Tibial nerve (tissue), 4 donors: Measurements from ENCODE around the gene AUTS2. TPM values are rescaled to one million over a fixed set of nuclear protein-coding genes. Genes with fewer than 3 reads are reported as not detected.

Source experiments
- DNase-seq, 2 donors: peaks; one replicate each; pipeline ENCODE4 v3.0.0-alpha.2; 2019; ENCODE audit warnings: low spot score in 2 of 2
- H3K27ac ChIP-seq, 4 donors: fragments of 200-600 bp; sonication (generic) in 3 of 4; one replicate each; pipeline ENCODE4 v1.5.1; 2017 to 2019; ENCODE audit warnings: mild to moderate bottlenecking in 1 of 4
- H3K27me3 ChIP-seq, 2 donors: fragments of 200-600 bp; sonication (generic) in 1 of 2; one replicate each; pipeline versions ENCODE4 v1.5.1 to v1.6.0; 2017 to 2019
- H3K36me3 ChIP-seq, 3 donors: fragments of 200-600 bp; sonication (generic); one replicate each; pipeline ENCODE4 v1.5.1; 2018 to 2019
- H3K4me1 ChIP-seq, 4 donors: fragments of 200-600 bp; sonication (generic) in 3 of 4; one replicate each; pipeline ENCODE4 v1.5.1; 2017 to 2019
- H3K4me3 ChIP-seq, 4 donors: fragments of 200-600 bp; sonication (generic) in 3 of 4; one replicate each; pipeline ENCODE4 v1.5.1; 2017 to 2019; ENCODE audit warnings: mild to moderate bottlenecking in 1 of 4, moderate library complexity in 1 of 4
- H3K9me3 ChIP-seq, 4 donors: fragments of 200-600 bp; sonication (generic) in 3 of 4; one replicate each; pipeline ENCODE4 v1.5.1; 2017 to 2019
- CTCF ChIP-seq, 5 experiments: fragments of 200-600 bp in 3 of 5; fragments of 450-650 bp in 2 of 5; sonication (generic) in 3 of 5; IDR thresholded peaks; one replicate each; pipeline ENCODE4 v1.5.1; 2016 to 2019; ENCODE audit warnings: antibody characterized with exemption in 5 of 5, mild to moderate bottlenecking in 3 of 5, moderate library complexity in 2 of 5
- EP300 ChIP-seq, 2 donors: sonication (generic); formaldehyde crosslinking; IDR thresholded peaks; one replicate each; pipeline ENCODE4 v1.6.1; 2017; ENCODE audit warnings: antibody characterized with exemption in 2 of 2, mild to moderate bottlenecking in 1 of 2
- POLR2A ChIP-seq, 2 donors: fragments of 450-650 bp; IDR thresholded peaks; one replicate each; pipeline ENCODE4 v1.6.1; 2017; ENCODE audit warnings: antibody characterized with exemption in 2 of 2, mild to moderate bottlenecking in 2 of 2, moderate library complexity in 2 of 2
- WGBS, 2 donors: methylation state at CpG; one replicate each; pipeline ENCODE4 v1.1.5; 2018; 5-methylcytosine and 5-hydroxymethylcytosine counted together
- total RNA-seq, 4 donors: library from RNA; depleted of rRNA; stranded (reverse); fragments of >200 nt; gene quantifications; one replicate each; pipeline ENCODE4 v1.1.0, GENCODE V29; 2016

AUTS2 gene
- total RNA-seq, 4 donors from 2014 or later = 56.6 to 87.9 (median 71.6) TPM

GRCh38 chr7:69799990-69800389 lies 201.7 kb downstream of the AUTS2 start:
- no peak for TF ChIP-seq POLR2A (IDR thresholded peaks at IDR 0.05)
- no peak for TF ChIP-seq CTCF (IDR thresholded peaks at IDR 0.05)
- TF ChIP-seq EP300 (IDR thresholded peaks at IDR 0.05) = no peak
- no peaks in the 10 kb centered on the region for H3K9me3 ChIP-seq
- WGBS, 2 donors = 75 to 83% methylated on average over 2 of the region's 2 CpGs

GRCh38 chr7:69800495-69800894 lies 202.2 kb downstream of the AUTS2 start:
- Histone ChIP-seq H3K4me3 (no peak overlapping the region), H3K4me1 (peaks cover 0 to 21% (median 4%) of the 10 kb centered on the region in 4 donors), H3K36me3 (no peaks in the 10 kb centered on the region), H3K27ac (no peak overlapping the region), H3K27me3 (no peaks in the 10 kb centered on the region), H3K9me3 (no peaks in the 10 kb centered on the region)
- DNase-seq = no peak
- TF ChIP-seq CTCF (IDR thresholded peaks at IDR 0.05) = no peak
- no peak for TF ChIP-seq EP300 (IDR thresholded peaks at IDR 0.05)
- no peak for TF ChIP-seq POLR2A (IDR thresholded peaks at IDR 0.05)

More at GRCh38 chr7:69799990-69800389, 201.7 kb downstream of the AUTS2 start:
- Histone ChIP-seq H3K4me1 (peaks cover 0 to 16% (median 4%) of the 10 kb centered on the region in 4 donors), H3K27ac (no peak overlapping the region), H3K36me3 (no peaks in the 10 kb centered on the region), H3K4me3 (no peak overlapping the region), H3K27me3 (no peaks in the 10 kb centered on the region)
- no peak for DNase-seq

GRCh38 chr7:69801729-69802682 lies 203.7 kb downstream of the AUTS2 start:
- 78 to 83% methylated on average over 5 of the region's 5 CpGs for WGBS, 2 donors
- peaks cover 0 to 21% (median 4%) of the 10 kb centered on the region in 4 donors for H3K4me1 ChIP-seq
- no peaks in the 10 kb centered on the region for H3K27me3 ChIP-seq
- H3K9me3 ChIP-seq = no peaks in the 10 kb centered on the region
- H3K36me3 ChIP-seq = no peaks in the 10 kb centered on the region
- no peak overlapping the region for H3K4me3 ChIP-seq
- no peak overlapping the region for H3K27ac ChIP-seq
- DNase-seq = no peak
- TF ChIP-seq CTCF (IDR thresholded peaks at IDR 0.05) = no peak
- no peak for TF ChIP-seq EP300 (IDR thresholded peaks at IDR 0.05)
- no peak for TF ChIP-seq POLR2A (IDR thresholded peaks at IDR 0.05)

GRCh38 chr7:69803699-69804516 lies 205.6 kb downstream of the AUTS2 start:
- no peak overlapping the region for H3K4me3 ChIP-seq
- WGBS, 2 donors = 89% methylated on average over 5 of the region's 5 CpGs
- TF ChIP-seq POLR2A (IDR thresholded peaks at IDR 0.05) = no peak
- no peak for TF ChIP-seq CTCF (IDR thresholded peaks at IDR 0.05)
- no peak for TF ChIP-seq EP300 (IDR thresholded peaks at IDR 0.05)

More at GRCh38 chr7:69803699-69804516, 205.6 kb downstream of the AUTS2 start:
- no peak for DNase-seq
- Histone ChIP-seq H3K9me3 (no peaks in the 10 kb centered on the region), H3K36me3 (no peaks in the 10 kb centered on the region), H3K27me3 (no peaks in the 10 kb centered on the region), H3K4me1 (peaks cover 0 to 19% (median 4%) of the 10 kb centered on the region in 4 donors), H3K27ac (no peak overlapping the region)
